Naive thymus-derived CD8-positive, alpha-beta T cell (primary cell): ENCODE measurements around the gene HMOX2. TPM values are rescaled to one million over a fixed set of nuclear protein-coding genes. Genes with fewer than 3 reads are reported as not detected.

Experiments
- ATAC-seq, 2 donors: fragments of 150-1000 bp; cut with Tn5 transposase in 1 of 2; sonication (Bioruptor Pico), chemical (Tn5 transposase) in 1 of 2; 1 replicate in 1 of 2; 2 replicates in 1 of 2; pipeline ENCODE4 v1.10.0; 2021; ENCODE audit warnings: mild to moderate bottlenecking in 2 of 2, moderate library complexity in 2 of 2
- POLR2A ChIA-PET: fragments of 350-600 bp; sonication (Branson Sonifier 250); formaldehyde crosslinking; loops from one replicate; lab custom pipeline; 2021; ENCODE audit warnings: antibody characterized with exemption; lab: Charles Lee
- DNase-seq, 10 donors: peaks; one replicate each; pipeline versions ENCODE4 v3.0.0 to v3.0.0-alpha.2; 2020 to 2022
- H3K27ac Mint-ChIP-seq, 10 donors: one replicate each; pipeline ENCODE4 v1.8.0; 2020 to 2022; ENCODE audit warnings: mild to moderate bottlenecking in 10 of 10, mixed read lengths in 10 of 10, moderate library complexity in 4 of 10, inconsistent platforms in 1 of 10
- H3K27me3 Mint-ChIP-seq, 5 donors: one replicate each; pipeline ENCODE4 v1.8.0; 2021 to 2022; ENCODE audit warnings: mixed read lengths in 5 of 5
- H3K36me3 Mint-ChIP-seq, 3 donors: one replicate each; pipeline ENCODE4 v1.8.0; 2020 to 2022; ENCODE audit warnings: mixed read lengths in 3 of 3, mild to moderate bottlenecking in 2 of 3, inconsistent platforms in 1 of 3
- H3K4me1 Mint-ChIP-seq, 4 donors: one replicate each; pipeline ENCODE4 v1.8.0; 2021 to 2022; ENCODE audit warnings: mixed read lengths in 4 of 4
- H3K4me3 Mint-ChIP-seq, 10 donors: one replicate each; pipeline ENCODE4 v1.8.0; 2020 to 2022; ENCODE audit warnings: mild to moderate bottlenecking in 10 of 10, mixed read lengths in 10 of 10, moderate library complexity in 6 of 10, inconsistent platforms in 1 of 10
- H3K9me3 Mint-ChIP-seq, 9 donors: one replicate each; pipeline ENCODE4 v1.8.0; 2020 to 2022; ENCODE audit warnings: mixed read lengths in 9 of 9, mild to moderate bottlenecking in 3 of 9, inconsistent platforms in 1 of 9, moderate library complexity in 1 of 9
- polyA plus RNA-seq, 3 donors: library from polyadenylated mRNA; unstranded; fragments of 300-500 nt; fragmentation: Illumina TruSeq; gene quantifications; one replicate each; pipeline ENCODE4 v1.2.3, GENCODE V29; 2021
- total RNA-seq, 8 experiments: library from RNA in 2 of 8; stranded (reverse) in 2 of 8; gene quantifications; one replicate each; pipeline ENCODE4 v1.2.3 and lab custom pipeline; 2021 to 2026

Gene HMOX2
- total and polyA plus RNA-seq, 5 experiments from 2014 or later, result 64.3 to 210 (median 123) TPM

GRCh38 chr16:4507588-4508345, 31.6 kb downstream of the HMOX2 start:
- peaks cover 34 to 72% (median 63%) of the 10 kb centered on the region in 4 donors for H3K4me1 Mint-ChIP-seq
- no peaks in the 10 kb centered on the region for H3K9me3 Mint-ChIP-seq
- H3K27me3 Mint-ChIP-seq, result no peaks in the 10 kb centered on the region
- H3K4me3 Mint-ChIP-seq, result no peak overlapping the region
- peaks cover 0 to 66% (median 12%) of the 10 kb centered on the region in 3 donors for H3K36me3 Mint-ChIP-seq
- no peak for DNase-seq
- no peak for ATAC-seq
- POLR2A ChIA-PET, result interaction anchor here (0.7 to 15.5 kb wide), 9 partner anchors 7 to 94 kb away, joined by 3 to 324 read pairs (median 3); partner anchors contain the start of genes HMOX2 and NMRAL1
- H3K27ac Mint-ChIP-seq, result peak overlapping the region; percentile 95 to 100 (median 99)

DNA sequence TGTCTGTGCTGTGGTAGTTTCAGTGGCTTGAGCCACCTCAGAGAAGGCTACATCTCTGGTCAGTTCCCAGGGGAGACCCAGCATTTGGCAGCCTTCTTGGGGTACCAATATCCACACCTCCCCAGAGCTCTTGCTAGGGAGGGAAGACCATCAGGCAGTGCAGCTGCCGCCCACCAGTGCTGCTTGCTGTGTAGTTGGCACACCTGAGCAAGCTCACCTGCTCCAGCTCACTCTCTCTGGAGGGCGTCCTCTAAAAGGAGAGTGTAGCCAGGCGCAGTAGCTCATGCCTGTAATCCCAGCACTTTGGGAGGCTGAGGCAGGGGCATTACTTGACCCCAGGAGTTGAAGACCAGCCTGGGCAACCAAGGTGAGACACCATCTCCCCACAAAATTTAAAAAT, 32.6 kb downstream of the HMOX2 start:
- Mint-ChIP-seq H3K36me3 (peaks cover 0 to 73% (median 12%) of the 10 kb centered on the region in 3 donors), H3K27me3 (no peaks in the 10 kb centered on the region), H3K9me3 (no peaks in the 10 kb centered on the region), H3K4me1 (peaks cover 29 to 70% (median 59%) of the 10 kb centered on the region in 4 donors), H3K27ac (peak overlapping the region in 7 of 10 donors; percentile 34 to 100 (median 84)), H3K4me3 (no peak overlapping the region)
- DNase-seq (no peak), ATAC-seq (no peak)
- POLR2A ChIA-PET, result interaction anchor here (0.6 to 15.5 kb wide), 3 partner anchors 9 to 33 kb away, joined by 3 to 324 read pairs (median 207); partner anchors contain the start of genes HMOX2 and NMRAL1

DNA sequence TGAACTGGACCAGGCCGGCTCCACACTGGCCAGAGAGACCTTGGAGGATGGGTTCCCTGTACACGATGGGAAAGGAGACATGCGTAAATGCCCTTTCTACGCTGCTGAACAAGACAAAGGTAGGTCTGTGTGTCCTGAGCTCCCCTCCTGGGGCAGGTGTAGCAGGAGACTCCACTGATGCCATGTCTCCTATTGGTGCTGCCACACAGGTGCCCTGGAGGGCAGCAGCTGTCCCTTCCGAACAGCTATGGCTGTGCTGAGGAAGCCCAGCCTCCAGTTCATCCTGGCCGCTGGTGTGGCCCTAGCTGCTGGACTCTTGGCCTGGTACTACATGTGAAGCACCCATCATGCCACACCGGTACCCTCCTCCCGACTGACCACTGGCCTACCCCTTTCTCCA, 33.2 kb downstream of the HMOX2 start:
- no peak for ATAC-seq
- H3K27ac Mint-ChIP-seq, result peak overlapping the region in 7 of 10 donors; percentile 13 to 93 (median 83)
- H3K4me1 Mint-ChIP-seq, result peaks cover 26 to 70% (median 61%) of the 10 kb centered on the region in 4 donors
- no peaks in the 10 kb centered on the region for H3K27me3 Mint-ChIP-seq
- H3K36me3 Mint-ChIP-seq, result peaks cover 0 to 73% (median 12%) of the 10 kb centered on the region in 3 donors
- POLR2A ChIA-PET, result interaction anchor here (0.6 to 15.5 kb wide), 5 partner anchors 15 to 98 kb away, joined by 3 to 324 read pairs (median 4); partner anchors contain the start of genes HMOX2 and NMRAL1
- no peak overlapping the region for H3K4me3 Mint-ChIP-seq
- no peaks in the 10 kb centered on the region for H3K9me3 Mint-ChIP-seq
- DNase-seq, result no peak

DNA sequence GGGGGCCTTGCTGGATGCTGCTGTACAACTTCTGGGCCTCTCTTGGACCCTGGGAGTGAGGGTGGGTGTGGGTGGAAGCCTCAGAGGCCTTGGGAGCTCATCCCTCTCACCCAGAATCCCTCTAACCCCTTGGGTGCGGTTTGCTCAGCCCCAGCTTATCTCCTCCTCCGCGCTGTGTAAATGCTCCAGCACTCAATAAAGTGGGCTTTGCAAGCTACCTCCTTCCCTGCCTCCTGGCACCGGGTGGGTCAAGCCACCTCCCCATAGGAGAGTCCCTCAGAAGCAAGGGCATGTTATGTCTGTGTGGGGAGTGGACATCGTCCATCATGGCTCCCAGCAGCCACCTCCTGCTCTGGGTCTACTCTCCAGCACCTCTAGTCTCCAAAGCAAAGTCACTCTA, 33.9 kb downstream of the HMOX2 start:
- peaks cover 0 to 76% (median 12%) of the 10 kb centered on the region in 3 donors for H3K36me3 Mint-ChIP-seq
- POLR2A ChIA-PET, result interaction anchor here (0.6 to 15.5 kb wide), 4 partner anchors 15 to 98 kb away, joined by 3 to 324 read pairs (median 106); partner anchors contain the start of genes HMOX2 and NMRAL1
- H3K27me3 Mint-ChIP-seq, result no peaks in the 10 kb centered on the region
- peak overlapping the region in 9 of 10 donors; percentile 22 to 93 (median 81) for H3K27ac Mint-ChIP-seq
- ATAC-seq (no peak), DNase-seq (no peak)
- no peak overlapping the region for H3K4me3 Mint-ChIP-seq
- H3K4me1 Mint-ChIP-seq, result peaks cover 28 to 70% (median 62%) of the 10 kb centered on the region in 4 donors
- H3K9me3 Mint-ChIP-seq, result no peaks in the 10 kb centered on the region

GRCh38 chr16:4510747-4511426, 34.7 kb downstream of the HMOX2 start:
- peaks cover 0 to 75% (median 12%) of the 10 kb centered on the region in 3 donors for H3K36me3 Mint-ChIP-seq
- H3K4me3 Mint-ChIP-seq, result peak overlapping the region in 1 of 10 donors; percentile 16
- no peaks in the 10 kb centered on the region for H3K27me3 Mint-ChIP-seq
- H3K27ac Mint-ChIP-seq, result peak overlapping the region in 9 of 10 donors; percentile 12 to 93 (median 76)
- POLR2A ChIA-PET, result interaction anchor here (15.5 kb wide), 1 partner anchor 35 kb away, joined by 324 read pairs; the partner anchor contains the start of genes HMOX2 and NMRAL1
- ATAC-seq (no peak), DNase-seq (no peak)
- H3K9me3 Mint-ChIP-seq, result no peaks in the 10 kb centered on the region
- H3K4me1 Mint-ChIP-seq, result peaks cover 29 to 70% (median 62%) of the 10 kb centered on the region in 4 donors

DNA sequence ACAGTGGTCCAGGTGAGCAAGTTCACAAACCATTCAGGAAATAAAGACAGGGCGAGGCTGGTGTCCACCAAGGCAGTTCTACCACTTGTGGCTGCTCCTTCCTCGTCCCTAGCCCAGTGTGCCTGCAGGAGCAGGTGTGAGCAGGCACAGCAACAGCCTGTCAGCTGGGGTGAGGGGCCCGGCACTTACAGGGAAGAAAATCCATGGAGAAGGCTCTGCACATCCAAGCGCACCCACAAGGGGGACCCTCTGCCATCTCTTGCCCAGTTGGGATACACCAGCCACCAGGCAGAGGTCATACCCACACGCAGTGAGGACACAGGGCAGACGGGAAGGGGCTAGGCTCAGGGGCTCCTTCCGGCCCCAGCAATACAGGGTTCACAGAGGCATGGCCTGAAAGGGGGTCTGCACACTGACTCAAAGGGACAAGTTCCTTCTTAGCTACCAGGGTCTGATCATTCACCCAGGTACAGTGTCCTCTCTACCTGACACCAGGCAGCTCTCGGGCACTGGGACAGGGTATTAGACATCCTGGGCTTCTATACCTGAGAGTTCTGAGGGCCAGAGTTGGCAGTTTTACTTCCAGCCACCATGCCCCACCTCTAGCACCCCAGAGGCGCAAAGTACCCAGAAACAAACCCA, 35.4 kb downstream of the HMOX2 start:
- Mint-ChIP-seq H3K4me1 (peaks cover 27 to 70% (median 60%) of the 10 kb centered on the region in 4 donors), H3K27me3 (no peaks in the 10 kb centered on the region), H3K9me3 (no peaks in the 10 kb centered on the region), H3K4me3 (no peak overlapping the region), H3K36me3 (peaks cover 0 to 68% (median 12%) of the 10 kb centered on the region in 3 donors), H3K27ac (peak overlapping the region in 8 of 10 donors; percentile 12 to 93 (median 66))
- no peak for ATAC-seq
- no peak for DNase-seq
- POLR2A ChIA-PET, result interaction anchor here (15.5 kb wide), 1 partner anchor 36 kb away, joined by 324 read pairs; the partner anchor contains the start of genes HMOX2 and NMRAL1

DNA sequence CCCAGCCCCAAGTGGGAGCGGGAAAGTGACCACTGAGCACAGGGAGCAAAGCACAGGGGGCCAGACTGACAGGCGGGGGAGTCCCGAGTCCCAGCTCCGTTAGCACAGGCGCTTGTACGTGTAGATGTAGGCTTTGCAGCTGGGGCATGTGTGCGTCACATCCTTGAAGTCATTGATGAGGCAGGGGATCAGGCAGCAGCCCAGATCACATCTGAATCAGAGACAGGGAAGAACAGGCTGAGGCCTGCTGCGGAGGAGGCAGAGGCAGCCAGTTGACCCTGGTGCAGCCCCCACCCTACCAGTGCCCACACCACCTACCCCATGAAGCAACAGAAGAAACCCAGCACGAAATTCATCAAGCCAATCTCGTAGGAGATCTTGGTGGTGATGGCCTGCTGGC, 36.3 kb downstream of the HMOX2 start:
- peak overlapping the region; percentile 29 to 82 (median 73) for H3K27ac Mint-ChIP-seq
- ATAC-seq (no peak), DNase-seq (no peak)
- H3K4me3 Mint-ChIP-seq, result peak overlapping the region in 2 of 10 donors; percentile 14 to 24
- no peaks in the 10 kb centered on the region for H3K27me3 Mint-ChIP-seq
- POLR2A ChIA-PET, result interaction anchor here (0.6 to 15.5 kb wide), 2 partner anchors 24 to 37 kb away, joined by 3 to 324 read pairs; partner anchors contain the start of genes HMOX2 and NMRAL1
- H3K9me3 Mint-ChIP-seq, result no peaks in the 10 kb centered on the region
- peaks cover 0 to 59% (median 10%) of the 10 kb centered on the region in 3 donors for H3K36me3 Mint-ChIP-seq
- H3K4me1 Mint-ChIP-seq, result peaks cover 27 to 69% (median 55%) of the 10 kb centered on the region in 4 donors

GRCh38 chr16:4513086-4513860, 37.1 kb downstream of the HMOX2 start:
- Mint-ChIP-seq H3K9me3 (no peaks in the 10 kb centered on the region), H3K4me3 (peak overlapping the region in 4 of 10 donors; percentile 15 to 59 (median 42)), H3K36me3 (peaks cover 0 to 51% (median 4%) of the 10 kb centered on the region in 3 donors), H3K4me1 (peaks cover 27 to 74% (median 49%) of the 10 kb centered on the region in 4 donors), H3K27me3 (no peaks in the 10 kb centered on the region), H3K27ac (peak overlapping the region; percentile 14 to 87 (median 80))
- ATAC-seq, result no peak
- no peak for DNase-seq
- POLR2A ChIA-PET, result interaction anchor here (0.6 to 15.5 kb wide), 3 partner anchors 23 to 60 kb away, joined by 3 to 324 read pairs (median 3); partner anchors contain the start of genes HMOX2 and NMRAL1

- Mint-ChIP-seq H3K4me1 (peaks cover 31 to 78% (median 55%) of the 10 kb centered on the region in 4 donors), H3K4me3 (peak overlapping the region in 1 of 10 donors; percentile 56), H3K27me3 (no peaks in the 10 kb centered on the region), H3K36me3 (peaks cover 0 to 46% (median 4%) of the 10 kb centered on the region in 3 donors), H3K27ac (peak overlapping the region; percentile 14 to 95 (median 86)), H3K9me3 (no peaks in the 10 kb centered on the region)
- DNase-seq (no peak), ATAC-seq (no peak)
- POLR2A ChIA-PET, result interaction anchor here (0.6 to 15.5 kb wide), 4 partner anchors 8 to 60 kb away, joined by 3 to 324 read pairs (median 13); partner anchors contain the start of genes CDIP1, HMOX2 and NMRAL1
Measured at GRCh38 chr16:4513881-4514280, 37.7 kb downstream of the HMOX2 start.

DNA sequence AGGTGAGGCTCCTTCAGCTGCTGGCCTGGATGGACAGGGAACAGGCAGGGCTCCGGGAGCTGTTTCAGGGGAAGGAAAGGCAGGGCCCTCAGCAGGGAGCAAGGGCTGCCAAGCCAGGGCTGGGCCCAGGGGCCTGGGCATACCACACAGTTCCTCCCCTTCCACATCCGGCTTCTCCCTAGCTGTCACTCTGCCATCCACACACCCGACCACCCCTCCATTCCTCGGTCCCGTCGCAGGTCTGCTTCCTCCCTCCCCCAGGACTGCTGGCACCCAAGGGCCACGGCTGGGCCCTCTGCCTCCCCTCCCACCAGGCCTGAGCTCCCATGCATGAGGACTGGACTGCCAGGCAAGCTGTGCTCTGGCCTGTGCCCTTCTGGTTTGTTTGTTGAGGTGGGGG, 38.4 kb downstream of the HMOX2 start:
- no peaks in the 10 kb centered on the region for H3K9me3 Mint-ChIP-seq

More for the DNA sequence above, 38.4 kb downstream of the HMOX2 start:
- H3K27ac Mint-ChIP-seq, result peak overlapping the region; percentile 85 to 95 (median 89)
- POLR2A ChIA-PET, result interaction anchor here (0.6 to 2.0 kb wide), 4 partner anchors 8 to 37 kb away, joined by 3 to 14 read pairs (median 8); partner anchors contain the start of gene CDIP1
- peaks cover 31 to 78% (median 55%) of the 10 kb centered on the region in 4 donors for H3K4me1 Mint-ChIP-seq
- peak overlapping the region in 9 of 10 donors; percentile 24 to 75 (median 55) for H3K4me3 Mint-ChIP-seq
- H3K27me3 Mint-ChIP-seq, result no peaks in the 10 kb centered on the region
- H3K36me3 Mint-ChIP-seq, result peaks cover 0 to 39% (median 4%) of the 10 kb centered on the region in 3 donors
- ATAC-seq (peak in 1 of 2 donors; percentile 31), DNase-seq (no peak)
